ENCODE measurements around the gene INPP5J. TPM values are rescaled to one million over a fixed set of nuclear protein-coding genes. Genes with fewer than 3 reads are reported as not detected.
A peak's percentile ranks its signal among the peaks of the same experiment; 100 is the strongest.
"Not testable (repeated sequence)": the region's sequence is repeated elsewhere in the genome, so short reads cannot be mapped to it uniquely, and the experiment has no call there.

The INPP5J gene
- polyA plus RNA-seq, 4 donors: 12.2 to 93.7 (median 48.0) TPM

GRCh38 chr22:31096657-31097279, 26.0 kb upstream of the INPP5J start:
- Histone ChIP-seq H3K4me1 (ENCODE audit: control insufficient read depth in 3 of 3, insufficient read depth in 2 of 3, low read depth in 1 of 3, low read length in 2 of 3) (peaks cover 0 to 10% (median 0%) of the 10 kb centered on the region in 3 donors), H3K27ac (ENCODE audit: low read depth in 1 of 3, low read length in 2 of 3) (no peak overlapping the region), H3K9me3 (ENCODE audit: control insufficient read depth in 2 of 2, insufficient read depth in 1 of 2, low read depth in 1 of 2, low read length in 1 of 2) (no peaks in the 10 kb centered on the region), H3K27me3 (ENCODE audit: control insufficient read depth in 3 of 3, insufficient read depth in 3 of 3, low read length in 3 of 3) (no peaks in the 10 kb centered on the region), H3K36me3 (ENCODE audit: control insufficient read depth in 3 of 3, insufficient read depth in 2 of 3, low read depth in 1 of 3, low read length in 3 of 3) (peaks cover 2 to 96% (median 27%) of the 10 kb centered on the region in 3 donors), H3K4me3 (ENCODE audit: low read depth in 1 of 3, low read length in 3 of 3) (no peak overlapping the region)
- FAIRE-seq: no peak
- no peak for DNase-seq
- WGBS, 3 donors: 89 to 92% (median 92%) methylated on average over 25 to 27 of the region's 27 CpGs

GRCh38 chr22:31097539-31097938, 25.2 kb upstream of the INPP5J start:
- peaks cover 2 to 96% (median 27%) of the 10 kb centered on the region in 3 donors for H3K36me3 ChIP-seq (ENCODE audit: control insufficient read depth in 3 of 3, insufficient read depth in 2 of 3, low read depth in 1 of 3, low read length in 3 of 3)
- FAIRE-seq; H3K4me3 ChIP-seq (ENCODE audit: low read depth in 1 of 3, low read length in 3 of 3); H3K9me3 ChIP-seq (ENCODE audit: control insufficient read depth in 2 of 2, insufficient read depth in 1 of 2, low read depth in 1 of 2, low read length in 1 of 2); DNase-seq; H3K27me3 ChIP-seq (ENCODE audit: control insufficient read depth in 3 of 3, insufficient read depth in 3 of 3, low read length in 3 of 3): not testable (repeated sequence)
- peaks cover 0 to 16% (median 0%) of the 10 kb centered on the region in 3 donors for H3K4me1 ChIP-seq (ENCODE audit: control insufficient read depth in 3 of 3, insufficient read depth in 2 of 3, low read depth in 1 of 3, low read length in 2 of 3)
- peak overlapping the region in 1 of 3 donors; percentile 1 for H3K27ac ChIP-seq (ENCODE audit: low read depth in 1 of 3, low read length in 2 of 3)
- WGBS, 3 donors: 85 to 98% (median 98%) methylated on average over 5 of the region's 5 CpGs

DNA sequence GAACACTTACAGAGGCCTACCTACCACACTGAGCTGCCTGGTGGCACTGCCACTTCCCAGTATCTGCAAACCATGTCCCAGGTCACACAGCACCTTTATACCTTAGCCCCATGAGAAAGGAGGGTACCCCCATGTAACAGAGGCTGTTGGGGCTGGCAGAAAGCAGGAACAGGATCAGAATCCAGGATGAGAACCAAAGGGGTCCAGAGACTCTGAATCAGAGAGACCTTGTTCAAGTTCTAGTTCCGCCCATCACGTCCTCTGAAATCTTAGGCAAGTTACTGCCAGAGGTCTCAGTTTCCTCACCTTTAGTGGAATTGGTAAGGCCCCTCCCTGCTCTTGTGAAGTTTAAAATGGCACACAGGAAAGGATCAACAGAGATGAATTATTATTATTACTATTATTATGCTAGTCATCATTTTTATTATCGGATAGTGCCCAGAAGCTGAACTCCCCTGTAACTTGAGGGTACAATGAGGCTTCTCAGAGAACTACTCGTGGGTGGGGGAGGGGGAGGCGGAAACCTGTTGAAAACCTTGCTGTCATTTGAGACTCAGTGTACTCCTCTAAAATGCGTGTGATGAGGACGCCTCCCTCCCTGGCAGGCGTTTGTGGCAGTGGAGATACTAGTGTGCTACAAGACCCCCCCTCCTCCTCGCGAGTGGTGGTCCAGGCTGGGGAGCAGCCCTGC, 24.7 kb upstream of the INPP5J start:
- DNase-seq: no peak
- WGBS, 3 donors: 83 to 91% (median 84%) methylated on average over 10 of the region's 10 CpGs
- Histone ChIP-seq H3K4me1 (ENCODE audit: control insufficient read depth in 3 of 3, insufficient read depth in 2 of 3, low read depth in 1 of 3, low read length in 2 of 3) (peaks cover 0 to 20% (median 0%) of the 10 kb centered on the region in 3 donors), H3K27me3 (ENCODE audit: control insufficient read depth in 3 of 3, insufficient read depth in 3 of 3, low read length in 3 of 3) (no peaks in the 10 kb centered on the region), H3K36me3 (ENCODE audit: control insufficient read depth in 3 of 3, insufficient read depth in 2 of 3, low read depth in 1 of 3, low read length in 3 of 3) (peaks cover 2 to 96% (median 23%) of the 10 kb centered on the region in 3 donors), H3K27ac (ENCODE audit: low read depth in 1 of 3, low read length in 2 of 3) (peak overlapping the region in 1 of 3 donors; percentile 1), H3K4me3 (ENCODE audit: low read depth in 1 of 3, low read length in 3 of 3) (no peak overlapping the region), H3K9me3 (ENCODE audit: control insufficient read depth in 2 of 2, insufficient read depth in 1 of 2, low read depth in 1 of 2, low read length in 1 of 2) (no peaks in the 10 kb centered on the region)
- FAIRE-seq: no peak

GRCh38 chr22:31098632-31099110, 24.1 kb upstream of the INPP5J start:
- peaks cover 2 to 96% (median 21%) of the 10 kb centered on the region in 3 donors for H3K36me3 ChIP-seq (ENCODE audit: control insufficient read depth in 3 of 3, insufficient read depth in 2 of 3, low read depth in 1 of 3, low read length in 3 of 3)
- H3K4me3 ChIP-seq (ENCODE audit: low read depth in 1 of 3, low read length in 3 of 3): no peak overlapping the region
- FAIRE-seq: no peak
- no peaks in the 10 kb centered on the region for H3K27me3 ChIP-seq (ENCODE audit: control insufficient read depth in 3 of 3, insufficient read depth in 3 of 3, low read length in 3 of 3)
- peaks cover 0 to 20% (median 0%) of the 10 kb centered on the region in 3 donors for H3K4me1 ChIP-seq (ENCODE audit: control insufficient read depth in 3 of 3, insufficient read depth in 2 of 3, low read depth in 1 of 3, low read length in 2 of 3)
- 64 to 68% (median 64%) methylated on average over 32 to 36 of the region's 36 CpGs for WGBS, 3 donors
- H3K27ac ChIP-seq (ENCODE audit: low read depth in 1 of 3, low read length in 2 of 3): peak overlapping the region in 1 of 3 donors; percentile 63
- H3K9me3 ChIP-seq (ENCODE audit: control insufficient read depth in 2 of 2, insufficient read depth in 1 of 2, low read depth in 1 of 2, low read length in 1 of 2): no peaks in the 10 kb centered on the region
- DNase-seq: peak; percentile 58 to 61

GRCh38 chr22:31099386-31099785, 23.4 kb upstream of the INPP5J start:
- no peaks in the 10 kb centered on the region for H3K9me3 ChIP-seq (ENCODE audit: control insufficient read depth in 2 of 2, insufficient read depth in 1 of 2, low read depth in 1 of 2, low read length in 1 of 2)
- peaks cover 2 to 96% (median 21%) of the 10 kb centered on the region in 3 donors for H3K36me3 ChIP-seq (ENCODE audit: control insufficient read depth in 3 of 3, insufficient read depth in 2 of 3, low read depth in 1 of 3, low read length in 3 of 3)
- peak overlapping the region in 1 of 3 donors; percentile 63 for H3K27ac ChIP-seq (ENCODE audit: low read depth in 1 of 3, low read length in 2 of 3)
- no peaks in the 10 kb centered on the region for H3K27me3 ChIP-seq (ENCODE audit: control insufficient read depth in 3 of 3, insufficient read depth in 3 of 3, low read length in 3 of 3)
- no peak overlapping the region for H3K4me3 ChIP-seq (ENCODE audit: low read depth in 1 of 3, low read length in 3 of 3)
- no peak for DNase-seq
- 91 to 95% (median 94%) methylated on average over 6 of the region's 6 CpGs for WGBS, 3 donors
- FAIRE-seq: no peak
- peaks cover 0 to 20% (median 0%) of the 10 kb centered on the region in 3 donors for H3K4me1 ChIP-seq (ENCODE audit: control insufficient read depth in 3 of 3, insufficient read depth in 2 of 3, low read depth in 1 of 3, low read length in 2 of 3)

- no peak for FAIRE-seq
These were observed 22.7 kb upstream of the INPP5J start for GRCh38 chr22:31099841-31100761.

DNA sequence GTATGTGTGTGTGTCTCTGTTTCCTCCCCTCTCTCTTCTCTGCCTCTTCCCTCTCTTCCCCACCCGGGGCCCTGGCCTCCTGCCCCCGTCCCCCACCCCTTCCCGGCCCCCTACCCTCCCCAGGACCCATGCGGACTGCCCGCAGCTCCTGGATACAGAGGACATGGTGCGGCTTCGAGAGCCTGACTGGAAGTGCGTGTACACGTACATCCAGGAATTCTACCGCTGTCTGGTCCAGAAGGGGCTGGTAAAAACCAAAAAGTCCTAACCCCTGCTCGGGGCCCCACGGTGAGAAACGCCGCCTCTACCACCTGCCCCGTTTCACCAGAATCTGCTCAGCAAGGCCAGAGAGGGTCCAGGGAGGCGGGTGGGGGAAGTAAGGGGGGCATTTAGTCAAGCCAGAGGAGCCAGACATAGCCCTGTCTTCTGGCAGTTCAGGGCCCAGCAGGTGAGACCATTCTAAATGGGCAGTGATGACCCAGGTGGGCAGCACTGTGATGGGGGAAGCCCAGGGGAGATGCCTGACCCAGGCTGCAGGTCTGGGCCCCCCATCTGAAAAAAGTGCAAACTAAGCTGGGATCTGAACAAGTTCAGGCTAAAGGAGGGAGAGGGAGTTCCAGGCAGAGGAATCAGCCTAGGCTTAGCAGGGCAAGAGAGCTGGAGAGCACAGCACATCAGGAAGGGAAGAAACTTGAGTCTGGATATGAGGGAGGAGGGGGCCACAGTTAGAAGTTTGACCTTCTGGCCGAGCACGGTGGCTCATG, 21.8 kb upstream of the INPP5J start:
- H3K9me3 ChIP-seq (ENCODE audit: control insufficient read depth in 2 of 2, insufficient read depth in 1 of 2, low read depth in 1 of 2, low read length in 1 of 2): no peaks in the 10 kb centered on the region
- H3K4me3 ChIP-seq (ENCODE audit: low read depth in 1 of 3, low read length in 3 of 3): no peak overlapping the region
- FAIRE-seq (no peak), DNase-seq (no peak)
- H3K27ac ChIP-seq (ENCODE audit: low read depth in 1 of 3, low read length in 2 of 3): peak overlapping the region in 1 of 3 donors; percentile 11
- peaks cover 2 to 96% (median 19%) of the 10 kb centered on the region in 3 donors for H3K36me3 ChIP-seq (ENCODE audit: control insufficient read depth in 3 of 3, insufficient read depth in 2 of 3, low read depth in 1 of 3, low read length in 3 of 3)
- WGBS, 3 donors: 96% methylated on average over 18 of the region's 18 CpGs
- H3K4me1 ChIP-seq (ENCODE audit: control insufficient read depth in 3 of 3, insufficient read depth in 2 of 3, low read depth in 1 of 3, low read length in 2 of 3): peaks cover 0 to 20% (median 0%) of the 10 kb centered on the region in 3 donors
- no peaks in the 10 kb centered on the region for H3K27me3 ChIP-seq (ENCODE audit: control insufficient read depth in 3 of 3, insufficient read depth in 3 of 3, low read length in 3 of 3)

More at GRCh38 chr22:31099841-31100761, 22.7 kb upstream of the INPP5J start:
- Histone ChIP-seq H3K36me3 (ENCODE audit: control insufficient read depth in 3 of 3, insufficient read depth in 2 of 3, low read depth in 1 of 3, low read length in 3 of 3) (peaks cover 2 to 96% (median 23%) of the 10 kb centered on the region in 3 donors), H3K27ac (ENCODE audit: low read depth in 1 of 3, low read length in 2 of 3) (peak overlapping the region in 1 of 3 donors; percentile 32), H3K27me3 (ENCODE audit: control insufficient read depth in 3 of 3, insufficient read depth in 3 of 3, low read length in 3 of 3) (no peaks in the 10 kb centered on the region), H3K4me3 (ENCODE audit: low read depth in 1 of 3, low read length in 3 of 3) (no peak overlapping the region), H3K4me1 (ENCODE audit: control insufficient read depth in 3 of 3, insufficient read depth in 2 of 3, low read depth in 1 of 3, low read length in 2 of 3) (peaks cover 0 to 20% (median 0%) of the 10 kb centered on the region in 3 donors), H3K9me3 (ENCODE audit: control insufficient read depth in 2 of 2, insufficient read depth in 1 of 2, low read depth in 1 of 2, low read length in 1 of 2) (no peaks in the 10 kb centered on the region)
- DNase-seq: no peak
- WGBS, 3 donors: 93 to 94% (median 94%) methylated on average over 25 to 34 of the region's 34 CpGs

Measured in small intestine (tissue), 7 donors.